Activated CD8-positive, alpha-beta memory T cell treated with anti-CD3 and anti-CD28 coated beads, Interleukin-2, amount 50 U/mL, for 24 hours (primary cell): ENCODE data around the gene KCNQ1.

ENCODE experiments used
- DNase-seq: peaks from one replicate; pipeline ENCODE4 v3.0.0-alpha.2; 2020; ENCODE audit errors: extremely low read depth

The KCNQ1 gene

GRCh38 chr11:2838676-2839294 lies 394.0 kb downstream of the KCNQ1 start:
- DNase-seq = no peak

- no peak for DNase-seq
Observed at GRCh38 chr11:2839395-2839943, 394.7 kb downstream of the KCNQ1 start.

GRCh38 chr11:2841411-2842190 lies 396.8 kb downstream of the KCNQ1 start:
- DNase-seq = no peak

- no peak for DNase-seq
Observed at GRCh38 chr11:2842876-2843275, 398.1 kb downstream of the KCNQ1 start.

GRCh38 chr11:2843551-2843950 lies 398.7 kb downstream of the KCNQ1 start:
- no peak for DNase-seq

- no peak for DNase-seq
Observed at GRCh38 chr11:2844116-2844842, 399.5 kb downstream of the KCNQ1 start.

- DNase-seq = no peak
Observed at GRCh38 chr11:2844996-2845395, 400.2 kb downstream of the KCNQ1 start.

- DNase-seq = no peak
Observed at GRCh38 chr11:2846056-2846455, 401.2 kb downstream of the KCNQ1 start.

GRCh38 chr11:2846470-2846869 lies 401.7 kb downstream of the KCNQ1 start:
- DNase-seq = no peak

GRCh38 chr11:2847561-2847960 lies 402.8 kb downstream of the KCNQ1 start:
- no peak for DNase-seq

GRCh38 chr11:2848497-2848896 lies 403.7 kb downstream of the KCNQ1 start:
- no peak for DNase-seq

- no peak for DNase-seq
Observed at GRCh38 chr11:2849994-2850770, 405.4 kb downstream of the KCNQ1 start.

GRCh38 chr11:2853401-2853800 lies 408.6 kb downstream of the KCNQ1 start:
- DNase-seq = no peak

- DNase-seq = no peak
Observed at GRCh38 chr11:2853997-2854560, 409.3 kb downstream of the KCNQ1 start.

- no peak for DNase-seq
Observed at GRCh38 chr11:2855162-2855561, 410.4 kb downstream of the KCNQ1 start.

GRCh38 chr11:2857276-2857675 lies 412.5 kb downstream of the KCNQ1 start:
- no peak for DNase-seq

GRCh38 chr11:2857918-2858317 lies 413.1 kb downstream of the KCNQ1 start:
- DNase-seq = no peak

- DNase-seq = no peak
Observed at GRCh38 chr11:2858995-2859698, 414.3 kb downstream of the KCNQ1 start.

- DNase-seq = no peak
Observed at GRCh38 chr11:2859699-2860037, 414.9 kb downstream of the KCNQ1 start.

GRCh38 chr11:2860636-2861035 lies 415.8 kb downstream of the KCNQ1 start:
- no peak for DNase-seq
